Testis (tissue), 3 donors: ENCODE data around the gene KLC1. TPM values are rescaled to one million over a fixed set of nuclear protein-coding genes. Genes with fewer than 3 reads are reported as not detected.
A peak's percentile ranks its signal among the peaks of the same experiment; 100 is the strongest.

Experiments used
- DNase-seq: peaks from one replicate; pipeline ENCODE4 v3.0.0-alpha.2; 2019
- H3K27ac ChIP-seq, 2 donors: fragments of 200-600 bp; sonication (generic); one replicate each; pipeline ENCODE4 v1.5.1; 2019
- H3K27me3 ChIP-seq: fragments of 200-600 bp; sonication (generic); one replicate; pipeline ENCODE4 v1.5.1; 2019
- H3K36me3 ChIP-seq: fragments of 200-600 bp; sonication (generic); one replicate; pipeline ENCODE4 v1.5.1; 2017; ENCODE audit warnings: low read depth; ENCODE audit errors: missing control alignments
- H3K4me1 ChIP-seq: fragments of 200-600 bp; sonication (generic); one replicate; pipeline ENCODE4 v1.5.1; 2019
- H3K4me3 ChIP-seq, 2 donors: fragments of 200-600 bp; sonication (generic); one replicate each; pipeline ENCODE4 v1.5.1; 2017 to 2019
- H3K9me3 ChIP-seq: fragments of 200-600 bp; sonication (generic); one replicate; pipeline ENCODE4 v1.5.1; 2017
- POLR2A ChIP-seq: fragments of 450-650 bp; IDR thresholded peaks from one replicate; pipeline ENCODE4 v1.6.1; 2017; ENCODE audit warnings: antibody characterized with exemption, mild to moderate bottlenecking, moderate library complexity
- WGBS, 2 donors: methylation state at CpG; one replicate each; pipeline ENCODE4 v1.1.5; 2018; 5-methylcytosine and 5-hydroxymethylcytosine counted together
- intact Hi-C: fragments of 100-400 bp; cut with DNase I; formaldehyde crosslinking; loops from one replicate; pipeline ENCODE4 v1.15.1; 2023; ENCODE audit warnings: low total_unique reads
- polyA plus RNA-seq: library from polyadenylated mRNA; stranded (reverse); fragments of 350-450 nt; fragmentation: Illumina TruSeq; extraction: RNeasy Lipid Tissue Mini Kit (QIAGEN cat#74804); gene quantifications from one replicate; pipeline ENCODE4 v1.2.3, GENCODE V29; 2014; ENCODE audit warnings: low read depth, low replicate concordance; ENCODE audit not compliant: insufficient read depth
- total RNA-seq, 2 donors: library from RNA; depleted of rRNA; stranded (reverse); fragments of >200 nt; gene quantifications; one replicate each; pipeline ENCODE4 v1.2.3, GENCODE V29; 2016
- TF ChIP-seq, protein P1 (sequence below), 3 experiments: fragments of 450-650 bp in 2 of 3; fragments of 200-600 bp in 1 of 3; sonication (generic) in 1 of 3; IDR thresholded peaks; one replicate each; pipeline ENCODE4 v1.5.1; 2016 to 2019; ENCODE audit warnings: antibody characterized with exemption in 3 of 3, mild to moderate bottlenecking in 2 of 3, moderate library complexity in 1 of 3

KLC1 gene
- total and polyA plus RNA-seq, 3 donors from 2014 or later = 92.9 to 473 (median 379) TPM

DNA sequence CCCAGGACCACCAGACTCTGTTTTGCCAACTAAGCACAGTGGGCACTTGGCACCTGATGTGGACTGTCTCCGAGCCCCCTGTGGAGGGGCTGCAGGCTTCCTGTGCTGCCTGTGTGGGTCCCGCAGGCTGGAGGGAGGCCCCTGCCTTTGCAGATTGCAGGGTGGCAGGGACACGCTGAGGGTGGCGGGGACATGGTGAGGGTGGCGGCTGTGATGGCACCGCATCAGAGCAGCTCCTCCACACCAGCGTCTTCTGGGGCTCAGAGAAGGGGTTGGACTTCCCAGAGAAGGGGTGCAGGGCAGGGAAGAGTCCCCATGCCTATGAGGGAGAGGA lies 94.7 kb downstream of the KLC1 start:
- Histone ChIP-seq H3K4me1 (peaks cover 49% of the 10 kb centered on the region), H3K4me3 (no peak overlapping the region), H3K27ac (peak overlapping the region; percentile 77 to 91), H3K27me3 (no peaks in the 10 kb centered on the region), H3K36me3 (no peaks in the 10 kb centered on the region), H3K9me3 (no peaks in the 10 kb centered on the region)
- DNase-seq = no peak
- TF ChIP-seq POLR2A = no peak
- TF ChIP-seq, protein P1, sequence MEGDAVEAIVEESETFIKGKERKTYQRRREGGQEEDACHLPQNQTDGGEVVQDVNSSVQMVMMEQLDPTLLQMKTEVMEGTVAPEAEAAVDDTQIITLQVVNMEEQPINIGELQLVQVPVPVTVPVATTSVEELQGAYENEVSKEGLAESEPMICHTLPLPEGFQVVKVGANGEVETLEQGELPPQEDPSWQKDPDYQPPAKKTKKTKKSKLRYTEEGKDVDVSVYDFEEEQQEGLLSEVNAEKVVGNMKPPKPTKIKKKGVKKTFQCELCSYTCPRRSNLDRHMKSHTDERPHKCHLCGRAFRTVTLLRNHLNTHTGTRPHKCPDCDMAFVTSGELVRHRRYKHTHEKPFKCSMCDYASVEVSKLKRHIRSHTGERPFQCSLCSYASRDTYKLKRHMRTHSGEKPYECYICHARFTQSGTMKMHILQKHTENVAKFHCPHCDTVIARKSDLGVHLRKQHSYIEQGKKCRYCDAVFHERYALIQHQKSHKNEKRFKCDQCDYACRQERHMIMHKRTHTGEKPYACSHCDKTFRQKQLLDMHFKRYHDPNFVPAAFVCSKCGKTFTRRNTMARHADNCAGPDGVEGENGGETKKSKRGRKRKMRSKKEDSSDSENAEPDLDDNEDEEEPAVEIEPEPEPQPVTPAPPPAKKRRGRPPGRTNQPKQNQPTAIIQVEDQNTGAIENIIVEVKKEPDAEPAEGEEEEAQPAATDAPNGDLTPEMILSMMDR (IDR thresholded peaks at IDR 0.05) = no peak
- WGBS, 2 donors = 55 to 73% methylated on average over 7 of the region's 7 CpGs
- intact Hi-C loops = no loop called here

DNA sequence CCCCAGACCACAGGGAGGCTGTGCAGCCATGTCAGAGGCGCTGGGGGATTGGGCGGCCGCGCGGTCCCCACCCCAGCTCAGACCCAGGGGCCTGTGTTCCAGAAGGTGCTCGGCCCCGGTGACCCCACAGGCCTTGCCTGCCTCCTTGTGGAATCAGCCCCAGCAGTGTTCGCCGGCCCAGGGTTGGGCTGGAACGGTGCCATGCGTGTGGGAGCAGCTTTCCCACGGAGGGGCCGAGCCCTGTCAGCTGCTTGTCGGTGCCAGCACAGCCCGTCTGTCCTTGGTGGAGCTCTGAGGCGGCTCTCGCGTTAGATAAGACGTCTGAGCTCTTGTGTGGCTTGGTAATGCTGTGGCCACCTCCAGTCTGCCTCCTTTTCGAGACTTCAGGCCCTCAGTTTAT lies 95.1 kb downstream of the KLC1 start:
- intact Hi-C loops = no loop called here
- Histone ChIP-seq H3K4me1 (peaks cover 53% of the 10 kb centered on the region), H3K27ac (peak overlapping the region; percentile 77 to 91), H3K4me3 (no peak overlapping the region), H3K9me3 (no peaks in the 10 kb centered on the region), H3K36me3 (no peaks in the 10 kb centered on the region), H3K27me3 (no peaks in the 10 kb centered on the region)
- peak; percentile 95 for DNase-seq
- WGBS, 2 donors = 32 to 42% methylated on average over 6 to 19 of the region's 20 CpGs
- TF ChIP-seq, protein P1 (IDR thresholded peaks at IDR 0.05) = no peak
- TF ChIP-seq POLR2A = no peak

DNA sequence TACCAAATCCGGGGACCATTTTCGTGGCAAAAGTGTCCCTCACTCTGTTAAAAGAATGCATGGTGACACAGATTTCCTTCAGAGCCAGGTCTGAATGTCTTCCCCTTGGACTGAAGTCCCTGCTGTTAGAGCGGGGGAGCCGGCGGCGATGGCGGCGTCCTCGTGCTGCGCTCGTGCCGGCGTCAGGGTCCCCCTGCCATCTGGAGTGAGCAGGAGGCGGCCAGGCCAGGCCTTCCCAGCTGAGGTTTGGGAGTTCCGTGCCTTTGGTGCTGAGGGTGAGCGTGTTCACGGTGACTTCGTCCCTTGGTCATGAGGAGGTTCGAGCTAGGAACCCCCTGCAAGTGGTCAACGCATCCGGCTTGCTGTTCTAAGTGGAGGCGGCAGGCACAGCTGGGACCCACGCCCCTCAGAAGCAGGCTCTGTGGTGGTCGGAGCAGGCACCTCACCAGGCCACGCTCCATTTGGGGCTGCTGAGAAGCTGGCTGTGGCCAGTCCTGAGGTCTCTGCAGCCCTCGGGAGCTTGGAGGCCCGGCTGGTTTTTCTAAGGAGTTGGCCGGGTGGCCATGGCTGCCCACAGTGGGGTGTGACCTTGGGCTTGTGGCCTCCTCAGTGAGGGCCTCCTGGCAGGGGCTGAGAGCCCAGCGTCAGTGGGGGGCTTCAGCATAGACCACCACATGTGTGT lies 96.1 kb downstream of the KLC1 start:
- no peaks in the 10 kb centered on the region for H3K9me3 ChIP-seq
- no peaks in the 10 kb centered on the region for H3K36me3 ChIP-seq
- WGBS, 2 donors = 75 to 87% methylated on average over 18 to 28 of the region's 29 CpGs
- intact Hi-C loops = no loop called here
- H3K4me1 ChIP-seq = peaks cover 61% of the 10 kb centered on the region
- H3K27me3 ChIP-seq = no peaks in the 10 kb centered on the region
- peak overlapping the region; percentile 77 to 91 for H3K27ac ChIP-seq
- TF ChIP-seq, protein P1 (IDR thresholded peaks at IDR 0.05) = no peak
- no peak for TF ChIP-seq POLR2A
- no peak for DNase-seq
- H3K4me3 ChIP-seq = no peak overlapping the region

DNA sequence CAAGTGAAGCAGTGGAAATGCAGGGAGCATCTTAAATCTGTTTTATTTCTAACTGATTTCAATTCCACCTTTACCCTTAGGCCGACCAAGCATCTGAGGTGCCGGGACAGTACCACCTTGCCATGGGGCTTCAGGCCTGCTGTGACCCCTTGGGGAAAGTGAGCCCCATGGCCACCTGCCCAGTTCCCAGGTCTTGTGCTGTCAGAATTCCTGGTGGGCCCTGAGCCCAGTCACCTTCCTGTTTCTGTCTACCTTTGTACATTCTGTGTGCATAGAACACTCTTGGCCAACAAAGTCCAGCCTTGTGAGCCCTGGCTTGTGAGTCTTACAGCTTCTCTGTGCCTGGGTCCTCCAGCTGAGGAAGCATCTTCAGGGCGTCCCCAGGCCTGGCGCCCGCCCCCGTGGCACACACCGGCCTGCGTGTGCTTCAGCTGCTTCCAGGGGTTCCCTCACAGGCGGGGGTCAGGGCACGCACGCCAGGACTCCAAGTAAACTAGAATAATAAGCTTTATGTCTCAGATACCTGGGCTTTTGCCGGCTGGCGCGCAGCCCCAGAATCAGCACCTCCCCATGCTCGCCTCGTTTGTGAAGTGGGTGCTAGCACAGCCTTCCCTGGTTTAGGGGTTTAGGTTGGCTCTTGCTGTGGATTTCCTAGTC lies 96.9 kb downstream of the KLC1 start:
- H3K27ac ChIP-seq = peak overlapping the region; percentile 3 to 77
- no peaks in the 10 kb centered on the region for H3K27me3 ChIP-seq
- no peak overlapping the region for H3K4me3 ChIP-seq
- H3K9me3 ChIP-seq = no peaks in the 10 kb centered on the region
- no peaks in the 10 kb centered on the region for H3K36me3 ChIP-seq
- H3K4me1 ChIP-seq = peaks cover 68% of the 10 kb centered on the region
- 78 to 97% methylated on average over 7 to 16 of the region's 16 CpGs for WGBS, 2 donors
- DNase-seq = no peak
- no peak for TF ChIP-seq POLR2A
- TF ChIP-seq, protein P1 (IDR thresholded peaks at IDR 0.05) = no peak
- intact Hi-C loops = no loop called here
